ENCODE data around the gene BMX. TPM values are rescaled to one million over a fixed set of nuclear protein-coding genes. Genes with fewer than 3 reads are reported as not detected.

The BMX gene
- total and polyA plus RNA-seq, 9 of the 15 experiments (the other 6 are each of a cell fraction or from before 2014, with no cell fraction given), result 0.45 to 4.2 (median 1.8) TPM

DNA sequence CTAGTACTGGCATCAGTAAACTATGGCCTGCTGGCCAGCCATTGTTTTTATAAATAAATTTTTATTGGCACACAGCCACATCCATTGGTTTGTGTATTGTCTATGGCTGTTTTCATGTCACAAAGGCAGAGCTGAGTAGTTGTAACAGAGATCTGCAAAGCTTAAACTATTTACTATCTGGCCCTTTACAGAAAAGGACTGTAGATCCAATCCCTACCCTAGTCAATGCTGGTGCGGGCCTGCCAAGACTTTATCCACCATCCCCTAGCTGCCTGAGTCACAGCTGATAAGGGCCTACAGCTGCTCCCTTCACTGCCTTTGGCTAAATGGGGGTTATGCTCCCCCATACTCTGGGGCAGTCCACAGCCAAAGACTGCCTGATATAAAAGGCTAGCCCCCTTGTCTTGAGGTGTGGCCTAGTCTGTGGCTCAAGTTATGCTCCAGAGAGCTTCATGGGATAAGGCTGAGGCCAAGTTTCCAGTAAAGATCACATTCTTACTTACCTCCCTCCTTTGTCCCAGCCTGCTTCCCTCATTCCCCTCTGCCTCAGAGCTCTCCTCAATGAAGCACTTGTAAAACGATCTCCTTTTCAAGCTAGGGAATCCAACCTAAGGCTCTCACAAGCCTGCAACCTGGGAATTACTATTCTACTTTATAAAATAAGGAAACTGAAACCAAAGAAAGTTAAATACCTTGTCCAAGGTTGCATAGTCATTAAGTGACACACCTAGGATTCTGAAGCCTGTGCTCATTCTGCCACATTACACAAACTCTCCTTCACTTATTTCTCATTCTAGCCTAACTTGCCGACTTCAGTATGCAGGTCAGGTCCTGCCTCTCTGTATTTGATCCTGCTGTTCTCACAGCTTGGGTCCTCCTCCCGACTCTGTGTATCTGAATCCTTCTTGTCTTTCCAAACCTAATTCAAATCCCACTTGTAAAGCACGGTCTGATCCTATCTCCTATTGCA, 79.5 kb downstream of the BMX start (continued):
- TF ChIP-seq, protein P1, sequence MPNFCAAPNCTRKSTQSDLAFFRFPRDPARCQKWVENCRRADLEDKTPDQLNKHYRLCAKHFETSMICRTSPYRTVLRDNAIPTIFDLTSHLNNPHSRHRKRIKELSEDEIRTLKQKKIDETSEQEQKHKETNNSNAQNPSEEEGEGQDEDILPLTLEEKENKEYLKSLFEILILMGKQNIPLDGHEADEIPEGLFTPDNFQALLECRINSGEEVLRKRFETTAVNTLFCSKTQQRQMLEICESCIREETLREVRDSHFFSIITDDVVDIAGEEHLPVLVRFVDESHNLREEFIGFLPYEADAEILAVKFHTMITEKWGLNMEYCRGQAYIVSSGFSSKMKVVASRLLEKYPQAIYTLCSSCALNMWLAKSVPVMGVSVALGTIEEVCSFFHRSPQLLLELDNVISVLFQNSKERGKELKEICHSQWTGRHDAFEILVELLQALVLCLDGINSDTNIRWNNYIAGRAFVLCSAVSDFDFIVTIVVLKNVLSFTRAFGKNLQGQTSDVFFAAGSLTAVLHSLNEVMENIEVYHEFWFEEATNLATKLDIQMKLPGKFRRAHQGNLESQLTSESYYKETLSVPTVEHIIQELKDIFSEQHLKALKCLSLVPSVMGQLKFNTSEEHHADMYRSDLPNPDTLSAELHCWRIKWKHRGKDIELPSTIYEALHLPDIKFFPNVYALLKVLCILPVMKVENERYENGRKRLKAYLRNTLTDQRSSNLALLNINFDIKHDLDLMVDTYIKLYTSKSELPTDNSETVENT (CRISPR knock-in tag; IDR thresholded peaks at IDR 0.05), result no peak
- TF ChIP-seq, protein P2, sequence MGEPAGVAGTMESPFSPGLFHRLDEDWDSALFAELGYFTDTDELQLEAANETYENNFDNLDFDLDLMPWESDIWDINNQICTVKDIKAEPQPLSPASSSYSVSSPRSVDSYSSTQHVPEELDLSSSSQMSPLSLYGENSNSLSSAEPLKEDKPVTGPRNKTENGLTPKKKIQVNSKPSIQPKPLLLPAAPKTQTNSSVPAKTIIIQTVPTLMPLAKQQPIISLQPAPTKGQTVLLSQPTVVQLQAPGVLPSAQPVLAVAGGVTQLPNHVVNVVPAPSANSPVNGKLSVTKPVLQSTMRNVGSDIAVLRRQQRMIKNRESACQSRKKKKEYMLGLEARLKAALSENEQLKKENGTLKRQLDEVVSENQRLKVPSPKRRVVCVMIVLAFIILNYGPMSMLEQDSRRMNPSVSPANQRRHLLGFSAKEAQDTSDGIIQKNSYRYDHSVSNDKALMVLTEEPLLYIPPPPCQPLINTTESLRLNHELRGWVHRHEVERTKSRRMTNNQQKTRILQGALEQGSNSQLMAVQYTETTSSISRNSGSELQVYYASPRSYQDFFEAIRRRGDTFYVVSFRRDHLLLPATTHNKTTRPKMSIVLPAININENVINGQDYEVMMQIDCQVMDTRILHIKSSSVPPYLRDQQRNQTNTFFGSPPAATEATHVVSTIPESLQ (CRISPR knock-in tag; IDR thresholded peaks at IDR 0.05), result no peak
- TF ChIP-seq XRCC5 (IDR thresholded peaks at IDR 0.05; ENCODE audit: low read depth, low read length), result no peak
- no peak for TF ChIP-seq PHB2 (IDR thresholded peaks at IDR 0.05; ENCODE audit: low read depth)
- TF ChIP-seq ZNF274 (IDR thresholded peaks at IDR 0.05; ENCODE audit: borderline replicate concordance, low read depth, low read length), result no peak
- TF ChIP-seq FOXK2 (conservative IDR thresholded peaks at IDR 0.05 in 1 of 2, IDR thresholded peaks at IDR 0.05 in 1 of 2; ENCODE audit: low read depth in 2 of 2), result no peak
- TF ChIP-seq ZNF445 (CRISPR knock-in tag; IDR thresholded peaks at IDR 0.05; ENCODE audit: low read depth), result no peak
- TF ChIP-seq KAT7 (CRISPR knock-in tag; IDR thresholded peaks at IDR 0.05; ENCODE audit: borderline replicate concordance), result no peak
- no peak for TF ChIP-seq SETDB1 (IDR thresholded peaks at IDR 0.05; ENCODE audit: low read length)
- TF ChIP-seq KLF6 (CRISPR knock-in tag; IDR thresholded peaks at IDR 0.05; ENCODE audit: borderline replicate concordance), result no peak
- TF ChIP-seq, protein P3, sequence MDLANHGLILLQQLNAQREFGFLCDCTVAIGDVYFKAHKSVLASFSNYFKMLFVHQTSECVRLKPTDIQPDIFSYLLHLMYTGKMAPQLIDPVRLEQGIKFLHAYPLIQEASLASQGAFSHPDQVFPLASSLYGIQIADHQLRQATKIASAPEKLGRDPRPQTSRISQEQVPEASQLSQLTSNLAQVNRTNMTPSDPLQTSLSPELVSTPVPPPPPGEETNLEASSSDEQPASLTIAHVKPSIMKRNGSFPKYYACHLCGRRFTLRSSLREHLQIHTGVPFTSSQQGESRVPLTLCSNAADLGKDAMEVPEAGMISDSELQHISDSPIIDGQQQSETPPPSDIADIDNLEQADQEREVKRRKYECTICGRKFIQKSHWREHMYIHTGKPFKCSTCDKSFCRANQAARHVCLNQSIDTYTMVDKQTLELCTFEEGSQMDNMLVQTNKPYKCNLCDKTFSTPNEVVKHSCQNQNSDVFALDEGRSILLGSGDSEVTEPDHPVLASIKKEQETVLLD (IDR thresholded peaks at IDR 0.05), result 0 out of 2 replicates have a peak, but pooled peaks have one; percentile 54
- TF ChIP-seq, protein P4, sequence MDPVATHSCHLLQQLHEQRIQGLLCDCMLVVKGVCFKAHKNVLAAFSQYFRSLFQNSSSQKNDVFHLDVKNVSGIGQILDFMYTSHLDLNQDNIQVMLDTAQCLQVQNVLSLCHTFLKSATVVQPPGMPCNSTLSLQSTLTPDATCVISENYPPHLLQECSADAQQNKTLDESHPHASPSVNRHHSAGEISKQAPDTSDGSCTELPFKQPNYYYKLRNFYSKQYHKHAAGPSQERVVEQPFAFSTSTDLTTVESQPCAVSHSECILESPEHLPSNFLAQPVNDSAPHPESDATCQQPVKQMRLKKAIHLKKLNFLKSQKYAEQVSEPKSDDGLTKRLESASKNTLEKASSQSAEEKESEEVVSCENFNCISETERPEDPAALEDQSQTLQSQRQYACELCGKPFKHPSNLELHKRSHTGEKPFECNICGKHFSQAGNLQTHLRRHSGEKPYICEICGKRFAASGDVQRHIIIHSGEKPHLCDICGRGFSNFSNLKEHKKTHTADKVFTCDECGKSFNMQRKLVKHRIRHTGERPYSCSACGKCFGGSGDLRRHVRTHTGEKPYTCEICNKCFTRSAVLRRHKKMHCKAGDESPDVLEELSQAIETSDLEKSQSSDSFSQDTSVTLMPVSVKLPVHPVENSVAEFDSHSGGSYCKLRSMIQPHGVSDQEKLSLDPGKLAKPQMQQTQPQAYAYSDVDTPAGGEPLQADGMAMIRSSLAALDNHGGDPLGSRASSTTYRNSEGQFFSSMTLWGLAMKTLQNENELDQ (CRISPR knock-in tag; IDR thresholded peaks at IDR 0.05; ENCODE audit: borderline replicate concordance), result no peak
- TF ChIP-seq SIN3B (IDR thresholded peaks at IDR 0.05; ENCODE audit: low read depth), result no peak
- TF ChIP-seq DMBX1 (CRISPR knock-in tag; IDR thresholded peaks at IDR 0.05; ENCODE audit: borderline replicate concordance), result 0 out of 2 replicates have a peak, but pooled peaks have one; percentile 43
- no peak for TF ChIP-seq MEF2D (tag; conservative IDR thresholded peaks at IDR 0.05; ENCODE audit: low read depth)
- TF ChIP-seq EGR1 (conservative IDR thresholded peaks at IDR 0.05), result no peak
- TF ChIP-seq ZNF277 (CRISPR knock-in tag; IDR thresholded peaks at IDR 0.05; ENCODE audit: borderline replicate concordance), result no peak
